ENCODE measurements around the gene SLC16A3.

The SLC16A3 gene

DNA sequence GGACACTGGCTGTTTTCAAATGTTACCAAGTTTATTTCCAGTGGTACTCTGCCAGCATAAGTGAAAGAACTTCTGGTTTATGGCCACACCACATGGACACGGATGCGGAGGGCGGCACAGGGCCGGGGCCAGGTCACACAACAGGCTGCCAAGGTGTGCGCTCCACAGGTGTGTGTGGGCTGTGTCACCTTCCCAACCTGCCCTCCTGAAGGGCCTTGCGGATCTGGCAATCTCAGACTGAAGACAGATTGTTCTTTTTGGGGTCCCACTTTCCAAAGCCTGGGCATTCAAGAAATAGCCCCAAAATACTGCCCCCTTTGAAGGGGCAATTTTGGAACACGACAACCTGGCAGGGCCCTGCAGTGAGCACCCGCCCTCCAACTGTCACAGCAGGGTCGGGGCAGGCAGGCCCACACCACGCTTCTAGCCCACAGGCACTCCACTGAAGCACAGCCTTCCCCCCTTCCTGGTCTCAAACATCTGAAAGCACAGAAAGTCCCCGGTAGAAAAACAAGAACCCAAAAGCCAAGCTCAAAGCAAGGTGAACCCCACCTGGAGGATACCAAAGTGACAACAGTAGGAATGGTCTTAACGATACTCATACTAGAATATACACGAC is 41.1 kb downstream of the SLC16A3 start:
- DNase-seq, result no peak

DNA sequence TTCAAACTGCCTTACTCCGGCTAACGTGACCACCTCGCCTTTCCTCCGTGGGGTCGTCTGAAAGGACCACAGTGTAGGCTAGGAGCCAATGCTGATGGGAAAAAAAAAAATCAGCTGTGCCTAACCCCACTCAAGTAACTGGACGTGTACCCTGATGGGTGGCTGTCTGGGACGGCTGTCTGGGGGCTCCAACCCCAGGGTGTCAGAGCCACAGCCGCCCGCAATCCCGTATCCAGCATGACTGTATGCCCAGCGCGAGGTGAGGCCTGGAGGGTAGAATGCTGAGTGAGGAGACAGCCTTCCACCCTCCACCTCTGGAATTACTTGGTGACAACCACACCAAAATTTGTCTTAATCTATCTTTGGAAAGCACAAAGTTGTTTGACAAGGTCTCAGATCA is 41.8 kb downstream of the SLC16A3 start:
- DNase-seq, result no peak

DNA sequence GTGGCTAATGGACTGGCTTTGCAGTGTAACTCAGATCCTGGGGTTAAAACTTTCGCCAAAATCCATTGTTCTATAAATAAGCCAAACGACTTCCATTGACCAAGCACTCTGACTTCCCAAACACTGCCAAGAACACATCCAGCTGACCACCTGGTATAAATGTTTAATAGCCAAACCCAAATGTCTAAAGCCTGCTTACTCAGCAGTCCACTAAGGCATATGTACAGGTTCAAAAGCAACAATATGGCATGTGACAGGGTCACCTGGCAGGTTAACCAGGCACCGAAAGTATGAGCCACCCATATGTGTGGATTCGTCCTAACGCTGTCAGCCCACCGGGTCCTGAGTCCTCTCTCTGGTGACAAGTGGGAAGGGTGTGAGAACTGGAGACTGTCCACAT is 42.6 kb downstream of the SLC16A3 start:
- DNase-seq, result no peak

DNA sequence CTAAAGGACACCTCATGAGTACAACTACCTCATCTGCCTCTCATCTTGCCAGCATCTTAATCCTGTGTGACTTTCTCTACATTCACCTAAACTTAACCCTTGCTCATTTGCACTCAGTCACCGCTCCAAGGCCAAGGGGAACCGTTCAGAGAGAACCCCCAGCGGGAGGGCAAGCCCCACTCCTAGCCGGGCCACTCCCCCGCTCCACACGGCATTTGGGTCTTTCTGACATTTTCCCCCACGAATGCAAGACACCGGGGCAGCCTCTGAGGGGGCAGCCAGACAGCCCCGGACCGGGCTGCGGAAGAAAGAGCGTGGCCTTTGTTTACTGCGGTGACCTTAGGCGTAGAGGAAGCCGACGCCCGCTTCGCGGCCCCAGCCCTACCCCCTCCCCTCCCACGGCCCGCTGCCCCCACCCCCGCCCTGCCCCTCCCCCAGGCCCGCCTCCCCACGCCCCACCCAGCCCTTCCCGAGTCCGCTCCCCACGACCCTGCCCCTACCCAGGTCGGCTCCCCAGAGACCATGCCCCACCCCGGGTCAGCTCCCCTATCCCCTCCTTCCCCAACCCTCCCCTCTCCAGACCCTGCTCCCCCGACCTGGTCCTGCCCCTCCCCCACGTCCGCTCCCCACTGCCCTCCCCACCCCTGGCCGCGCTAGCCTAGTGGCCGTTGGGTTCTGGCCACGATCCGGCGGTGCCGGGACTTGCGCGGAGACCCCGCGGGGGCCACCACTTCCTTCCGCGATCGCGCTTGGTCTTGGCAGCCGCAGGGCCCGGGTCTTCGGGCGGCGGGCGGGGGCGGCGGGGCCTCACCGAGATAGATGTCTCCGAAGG is 43.9 kb downstream of the SLC16A3 start:
- no peak for DNase-seq

DNA sequence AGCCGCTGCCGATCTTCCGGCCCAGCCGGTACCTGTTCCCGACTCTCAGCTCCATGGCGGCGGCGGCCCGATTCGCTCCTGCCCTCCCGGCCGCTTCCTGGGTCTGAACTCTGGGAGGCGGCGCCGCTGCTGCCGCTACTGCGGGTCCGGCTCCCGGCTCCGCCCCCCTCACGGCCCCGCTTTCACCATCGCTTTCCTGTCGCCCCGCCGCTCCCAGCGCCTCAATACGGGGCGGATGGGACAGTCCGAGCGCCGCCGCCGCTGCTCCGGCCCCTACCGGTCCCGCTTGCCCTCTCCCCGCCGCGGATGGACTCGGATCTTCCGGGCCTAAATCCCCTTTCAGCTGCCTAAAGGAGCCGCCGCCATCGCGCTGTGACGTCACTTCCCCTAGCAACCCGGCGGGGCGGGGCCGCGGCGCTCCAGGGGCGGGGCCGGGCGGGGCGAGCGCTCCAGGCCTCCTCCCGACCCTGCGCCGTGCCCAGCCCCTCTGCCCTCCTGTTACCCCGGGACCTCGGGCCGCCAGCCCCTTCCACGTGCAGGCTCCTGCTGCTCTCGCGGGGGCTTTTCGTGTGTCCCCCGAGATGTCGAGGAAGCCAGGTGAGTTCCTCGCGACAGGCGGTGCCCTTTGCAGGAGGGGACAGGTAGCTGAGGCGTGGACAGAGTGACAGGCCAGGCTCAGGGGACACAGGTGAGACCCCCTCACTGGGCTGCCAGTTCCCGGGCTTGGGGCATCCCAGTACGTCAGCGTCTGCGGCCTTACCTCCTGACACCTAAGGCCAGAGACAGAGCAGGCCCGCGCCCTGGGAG is 44.7 kb downstream of the SLC16A3 start, which contains the start of gene CSNK1D:
CSNK1D (minus strand) TSS at position 374 of the 807 bp plus-strand sequence; CDS start at position 55, 319 bp downstream.
- DNase-seq, result peak; percentile 82

DNA sequence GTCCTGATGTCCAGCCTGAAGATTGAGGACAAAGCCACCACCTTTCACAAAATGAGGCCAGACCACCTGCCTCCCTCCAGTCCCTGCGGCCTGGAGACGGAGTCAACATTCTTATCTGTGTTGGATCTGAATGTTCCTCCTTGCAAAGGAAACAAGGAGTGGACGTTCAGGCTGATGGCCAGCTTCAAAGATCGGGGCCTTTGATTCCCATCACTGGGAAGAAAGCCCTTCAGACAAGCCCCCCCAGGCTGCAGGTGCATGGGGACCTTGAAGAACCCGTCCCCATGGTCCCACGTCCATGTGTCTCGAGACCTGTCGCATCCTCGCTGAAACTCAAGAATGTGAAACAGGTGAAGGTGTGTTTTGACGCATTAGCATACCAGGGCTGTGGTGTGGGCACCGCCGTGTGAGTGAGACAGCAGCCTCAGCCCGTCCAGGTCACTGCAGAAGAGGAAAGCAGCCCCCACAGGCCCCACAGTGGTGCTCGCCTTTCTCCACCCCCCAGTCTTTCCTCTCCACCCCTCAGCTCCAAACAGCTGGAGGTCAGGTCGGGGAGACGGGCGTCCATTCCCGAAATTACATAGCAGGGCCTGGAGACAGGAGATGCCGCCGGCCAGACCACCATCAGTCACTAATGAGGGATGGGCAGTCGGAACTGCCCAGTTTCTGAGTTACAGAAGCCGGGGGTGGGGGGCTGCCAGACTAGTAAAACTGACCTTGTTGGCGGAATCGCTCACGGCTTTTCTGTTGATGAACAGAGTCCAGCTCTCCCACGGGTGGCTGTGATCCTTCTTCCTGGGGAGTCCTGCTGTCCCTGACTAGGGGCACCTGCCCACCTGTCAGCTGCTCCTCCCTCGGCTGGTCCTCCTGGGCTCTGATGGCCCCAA is 45.5 kb downstream of the SLC16A3 start:
- DNase-seq, result no peak

DNA sequence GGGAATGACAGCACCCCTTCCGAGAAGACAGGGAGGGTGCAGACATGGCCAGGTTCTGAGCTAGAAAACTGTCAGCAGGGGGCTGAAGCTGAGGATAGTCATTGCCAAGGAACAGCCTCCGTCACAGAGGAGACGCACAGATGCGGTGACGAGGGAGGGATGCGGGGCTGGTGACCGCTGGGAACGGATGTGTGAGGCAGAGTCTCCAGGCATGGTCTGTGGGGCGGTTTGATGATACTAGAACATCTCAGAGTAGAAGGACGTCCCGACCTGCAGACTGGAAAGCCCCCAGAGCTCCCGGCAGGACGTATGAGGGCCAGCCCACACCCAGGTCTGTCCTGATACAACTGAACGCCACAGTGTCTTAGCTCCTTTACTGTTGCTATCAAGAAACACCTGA is 46.5 kb downstream of the SLC16A3 start:
- DNase-seq, result no peak

DNA sequence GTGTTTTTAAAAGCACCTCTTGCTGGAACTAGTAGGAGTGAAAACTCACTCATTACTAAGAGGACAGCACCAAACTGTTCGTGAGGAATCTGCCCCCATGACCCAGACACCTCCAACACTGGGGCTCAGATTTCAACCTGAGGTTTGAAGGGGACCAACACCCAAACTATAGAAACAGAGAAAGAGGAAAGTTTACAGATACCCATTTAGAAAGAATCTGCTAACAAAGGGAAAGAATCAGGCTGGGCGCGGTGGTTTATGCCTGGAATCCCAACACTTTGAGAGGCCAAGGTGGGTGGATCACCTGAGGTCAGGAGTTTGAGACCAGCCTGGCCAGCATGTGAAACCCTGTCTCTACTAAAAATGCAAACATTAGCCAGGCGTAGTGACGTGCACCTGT is 48.1 kb downstream of the SLC16A3 start:
- no peak for DNase-seq

DNA sequence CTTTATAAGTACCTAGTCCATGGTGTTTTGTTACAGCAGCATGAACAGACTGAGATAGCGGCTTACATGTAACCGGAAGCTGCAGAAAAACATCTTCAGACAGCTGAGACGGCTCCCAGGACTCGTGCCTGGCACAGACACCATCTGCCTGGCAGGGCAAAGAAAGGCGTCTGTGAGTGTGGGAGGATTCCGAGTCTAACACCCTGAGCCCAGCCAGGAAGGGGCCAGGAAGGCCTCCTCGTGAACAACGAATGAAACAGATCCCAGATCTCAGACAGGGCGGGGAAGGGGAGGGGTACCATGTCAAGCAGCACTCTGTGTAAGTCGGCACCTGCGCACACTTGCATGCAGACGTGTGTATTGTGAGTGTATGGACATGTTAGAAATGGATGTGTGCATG is 49.0 kb downstream of the SLC16A3 start:
- DNase-seq, result no peak

DNA sequence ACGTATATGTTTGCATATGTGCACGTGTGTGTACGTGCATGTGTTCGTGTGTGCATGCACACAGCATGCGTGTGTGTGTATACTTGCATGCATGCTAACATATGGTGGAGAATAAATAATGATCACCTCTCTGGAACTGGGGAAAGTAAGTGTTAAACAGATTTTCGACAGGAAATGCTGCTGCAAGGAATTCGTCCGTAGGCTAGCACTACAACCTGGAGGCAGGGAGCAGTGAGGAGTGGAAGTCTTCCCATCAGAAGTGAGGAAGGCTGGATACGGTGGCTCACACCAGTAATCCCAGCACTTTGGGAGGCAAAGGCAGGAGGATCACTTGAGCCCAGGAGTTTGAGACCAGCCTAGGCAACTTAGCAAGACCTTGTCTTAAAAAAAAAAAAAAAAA is 49.5 kb downstream of the SLC16A3 start:
- DNase-seq, result no peak

DNA sequence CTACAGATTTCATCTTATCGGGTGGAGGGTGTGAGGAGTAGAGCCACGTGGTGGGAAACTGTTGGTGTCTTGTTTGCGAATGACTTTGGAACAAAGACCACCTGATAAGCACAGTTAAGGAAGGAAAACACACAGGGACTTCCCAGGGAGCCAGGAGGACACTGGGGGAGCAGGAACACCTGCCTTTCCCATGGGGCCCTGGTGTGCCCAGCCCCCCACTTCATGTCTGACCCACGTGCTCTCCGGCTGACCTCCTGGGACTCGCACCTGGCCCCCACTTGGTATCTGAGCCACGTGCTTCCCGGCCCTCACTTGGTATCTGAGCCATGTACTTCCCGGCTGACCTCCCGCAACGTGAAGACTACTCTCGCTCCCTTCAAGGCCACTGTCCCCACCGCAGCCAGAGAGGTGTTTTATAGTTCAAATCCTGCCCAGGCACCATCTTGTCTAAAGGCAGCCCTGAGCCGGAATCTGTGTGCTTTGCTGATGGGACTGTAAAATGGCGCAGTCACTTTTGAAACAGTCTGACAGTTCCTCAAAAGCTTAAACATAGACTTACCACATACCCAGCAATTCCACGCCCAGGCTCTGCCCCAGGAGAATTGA is 50.0 kb downstream of the SLC16A3 start:
- DNase-seq, result no peak

DNA sequence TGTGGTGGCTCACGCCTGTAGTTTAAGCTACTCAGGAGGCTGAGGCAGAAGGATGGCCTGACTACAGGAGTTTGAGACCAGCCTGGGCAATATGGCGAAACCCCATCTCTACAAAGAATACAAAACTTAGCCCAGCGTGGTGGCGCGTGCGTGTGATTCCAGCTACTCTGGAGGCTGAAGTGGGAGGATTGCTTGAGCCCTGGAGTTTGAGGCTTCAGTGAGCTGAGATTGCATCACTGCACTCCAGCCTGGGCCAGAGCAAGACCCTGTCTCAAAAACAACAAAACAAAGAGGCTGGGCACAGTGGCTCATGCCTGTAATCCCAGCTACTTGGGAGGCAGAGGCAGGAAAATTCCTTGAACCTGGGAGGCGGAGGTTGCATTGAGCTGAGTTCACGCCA is 51.7 kb downstream of the SLC16A3 start:
- DNase-seq, result no peak

DNA sequence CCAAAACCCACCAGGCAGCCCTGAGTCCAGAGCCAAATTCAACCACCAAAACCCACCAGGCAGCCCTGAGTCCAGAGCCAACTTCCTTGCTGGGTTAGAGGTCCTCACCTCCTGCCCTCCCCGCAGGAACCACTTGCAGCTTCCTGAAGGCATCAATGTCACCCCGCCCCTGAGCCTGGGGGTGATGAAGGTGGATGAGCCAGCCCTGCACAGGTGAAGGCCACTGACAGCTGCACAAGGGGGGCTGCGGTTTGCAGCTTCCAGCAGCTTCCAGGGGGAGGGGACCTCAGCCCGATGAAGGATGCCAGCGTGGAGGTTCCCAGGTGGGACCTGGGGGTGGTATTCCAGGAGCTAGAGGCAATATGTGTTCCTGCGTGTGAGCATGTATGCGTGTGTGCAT is 52.2 kb downstream of the SLC16A3 start:
- DNase-seq, result no peak

DNA sequence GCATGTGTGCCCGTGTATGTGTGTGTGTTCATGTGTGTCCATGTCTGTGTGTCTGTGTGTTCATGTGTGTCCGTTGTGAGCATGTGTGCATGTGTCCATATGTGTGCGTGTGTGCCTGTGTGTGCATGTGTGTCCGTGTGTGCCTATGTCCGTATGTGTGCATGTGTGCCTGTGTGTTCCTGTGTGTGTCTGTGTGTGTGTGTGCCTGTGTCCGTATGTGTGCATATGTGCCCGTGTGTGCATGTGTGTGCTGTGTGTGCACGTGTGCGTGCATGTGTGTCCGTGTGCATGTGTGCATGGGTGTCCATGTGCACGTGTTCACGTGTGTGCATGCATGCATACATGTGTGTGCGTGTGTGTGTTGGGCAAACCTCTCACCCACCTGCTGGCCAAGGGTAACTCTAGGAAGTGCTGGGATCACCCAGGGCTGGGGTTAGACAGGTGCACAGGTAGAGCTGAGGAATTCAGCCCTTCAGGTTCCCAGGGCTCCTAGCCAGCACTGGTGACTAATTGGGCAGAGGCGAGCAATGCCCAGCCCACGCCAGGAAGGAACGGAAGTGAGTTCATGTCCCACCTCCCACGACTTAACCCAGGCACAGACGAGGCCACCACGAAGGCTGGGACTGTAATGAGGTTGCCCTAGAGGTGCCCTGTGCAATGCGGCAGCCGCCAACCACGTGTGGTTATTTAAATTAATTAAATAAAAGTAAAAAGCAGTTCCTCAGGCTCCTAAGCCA is 52.8 kb downstream of the SLC16A3 start:
- peak; percentile 30 for DNase-seq

DNA sequence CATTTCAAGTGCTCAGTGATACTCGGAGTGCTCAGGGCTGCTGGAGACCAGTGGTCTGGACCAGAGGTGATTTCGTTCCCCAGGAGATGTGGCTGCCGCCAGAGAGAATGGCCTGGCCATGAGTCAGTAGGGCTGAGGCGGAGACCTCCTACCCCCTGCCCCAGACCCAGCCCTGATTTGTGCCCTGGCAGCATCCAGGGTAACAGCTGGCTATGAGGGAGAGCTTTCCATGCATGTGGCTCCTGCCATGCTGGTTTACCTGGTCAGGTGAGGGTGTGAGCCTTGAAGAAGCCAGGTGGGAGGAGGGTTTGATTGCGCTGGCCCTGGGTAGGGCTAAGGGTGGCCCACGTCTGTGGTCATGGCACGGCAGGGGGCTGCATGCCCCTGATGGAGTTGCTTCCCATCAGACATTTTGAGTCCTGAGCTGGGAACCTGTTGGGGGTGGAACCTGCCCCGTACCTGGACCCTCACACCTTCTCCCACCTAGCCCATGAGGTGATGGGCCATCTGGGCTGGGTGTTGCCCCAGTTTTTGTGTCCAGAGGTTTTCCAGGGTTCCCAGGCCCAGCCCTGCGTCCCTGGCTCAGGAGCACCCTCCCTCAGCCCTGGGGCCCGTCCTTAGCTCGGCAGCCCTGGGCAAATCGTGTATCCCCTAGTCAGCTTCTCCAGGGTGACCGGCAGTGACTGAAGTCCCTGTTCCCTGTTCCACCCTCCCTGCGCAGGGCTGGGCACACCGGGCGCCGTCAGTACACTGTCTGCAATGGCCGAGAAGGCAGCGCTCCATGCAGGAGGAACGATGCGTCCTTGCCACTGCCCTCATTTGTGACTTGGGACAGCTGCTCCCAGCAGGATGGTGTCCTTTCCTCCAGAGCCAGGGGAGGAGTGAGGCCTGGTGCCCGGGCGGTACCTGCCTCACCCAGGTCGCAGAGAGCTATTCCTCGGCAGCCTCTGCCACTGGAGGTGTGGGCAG is 53.7 kb downstream of the SLC16A3 start:
- no peak for DNase-seq

DNA sequence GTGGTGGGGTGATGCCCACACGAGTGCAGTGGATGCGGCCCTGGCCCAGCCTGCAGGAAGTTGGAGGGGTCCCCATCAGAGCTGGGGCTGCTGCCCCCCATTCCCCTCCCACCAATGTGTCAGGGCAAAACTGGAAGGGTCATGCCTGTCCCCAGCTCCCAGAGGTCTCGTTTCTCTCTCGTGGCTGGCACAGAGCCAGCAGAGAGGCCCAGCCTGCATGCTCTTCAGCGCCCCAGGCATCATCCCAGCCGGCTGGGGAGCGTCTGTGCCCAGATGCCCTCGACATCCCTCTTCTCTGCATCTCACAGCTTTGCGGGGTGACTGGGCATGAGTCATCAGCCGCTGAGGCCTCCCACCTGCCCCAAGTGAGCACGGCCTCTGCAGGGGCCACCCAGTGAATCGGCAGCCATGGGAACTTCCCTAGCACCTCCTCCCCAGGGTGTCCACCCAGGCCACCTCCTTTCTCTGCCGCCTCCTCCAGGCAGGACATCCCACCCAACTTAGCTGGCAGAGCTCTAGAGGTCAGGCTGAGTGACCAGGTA is 54.4 kb downstream of the SLC16A3 start:
- DNase-seq, result peak; percentile 95

DNA sequence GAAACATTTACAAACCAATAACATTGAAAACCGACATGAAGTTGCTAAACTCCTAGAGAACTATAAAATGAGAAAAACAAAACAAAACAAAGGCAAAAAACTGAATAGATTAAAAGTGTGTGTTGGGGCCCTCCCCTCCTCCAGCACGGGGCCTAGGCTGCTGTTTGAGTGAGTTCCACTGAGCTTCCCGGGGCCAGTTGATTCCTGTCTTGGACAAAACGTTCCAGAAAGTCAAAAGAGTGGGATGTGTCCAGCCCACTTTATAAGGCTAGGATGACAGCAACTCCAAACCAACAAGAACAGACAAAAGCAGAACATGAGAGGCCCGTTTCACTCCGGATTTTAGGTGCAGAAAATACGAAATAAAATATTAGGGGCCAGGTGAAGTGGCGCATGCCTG is 56.3 kb downstream of the SLC16A3 start:
- DNase-seq, result no peak

DNA sequence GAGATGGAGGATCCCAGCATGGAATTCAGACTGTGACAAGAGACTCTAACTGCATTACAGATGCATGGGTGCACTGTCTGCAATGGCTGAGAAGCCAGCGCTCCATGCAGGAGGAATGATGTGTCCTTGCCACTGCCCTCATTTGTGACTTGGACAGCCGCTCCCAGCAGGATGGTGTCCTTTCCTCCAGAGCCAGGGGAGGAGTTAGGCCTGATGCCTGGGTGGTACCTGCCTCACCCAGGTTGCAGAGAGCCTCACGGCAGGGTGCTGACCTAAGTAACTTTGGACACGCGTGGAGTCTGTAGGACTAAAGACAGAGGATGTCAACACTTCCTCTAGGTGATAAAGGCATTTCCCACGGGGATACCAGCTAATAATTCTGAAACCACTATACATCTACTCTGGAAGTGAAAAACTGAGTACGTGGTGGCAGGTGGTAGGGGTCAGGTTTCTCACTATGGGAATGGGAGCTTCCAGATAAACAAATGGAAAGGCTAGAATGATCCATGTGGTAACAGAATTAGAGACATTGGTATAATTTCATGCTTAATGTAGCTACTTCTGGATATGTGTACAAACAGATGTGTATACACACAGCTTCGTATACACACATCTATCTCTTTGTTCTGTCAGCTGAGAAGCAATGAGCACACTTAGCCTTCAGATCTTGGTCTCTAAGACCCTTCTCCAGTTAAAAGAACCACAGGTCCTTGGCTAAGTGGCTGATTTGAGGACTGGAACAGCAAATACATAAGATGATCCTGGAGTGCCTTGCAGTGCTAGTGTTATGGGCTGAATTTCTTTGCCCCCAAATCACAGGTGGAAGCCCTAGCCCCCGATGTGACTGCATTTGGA is 58.4 kb downstream of the SLC16A3 start:
- no peak for DNase-seq
